HG03066 (cell line): ENCODE data around the gene VWC2.

ENCODE experiments used
- ATAC-seq: cut with Tn5 transposase; IDR thresholded peaks from one replicate; pipeline ENCODE4 v1.9.1; 2021; ENCODE audit warnings: low read depth; ENCODE audit not compliant: unreplicated experiment

The VWC2 gene

GRCh38 chr7:49773218-49773935 is at the start of gene VWC2:
Gene VWC2 (plus strand): TSS chr7:49773638. CDS start chr7:49775436, 1,798 bp downstream.
- ATAC-seq: no peak

- no peak for ATAC-seq
These were observed 49.4 kb upstream of the VWC2 start for GRCh38 chr7:49724071-49724470.

- ATAC-seq: no peak
These were observed 41.6 kb upstream of the VWC2 start for GRCh38 chr7:49731836-49732235.

- no peak for ATAC-seq
These were observed 10.8 kb upstream of the VWC2 start for GRCh38 chr7:49762666-49763065.

- ATAC-seq: no peak
These were observed 9.6 kb upstream of the VWC2 start for GRCh38 chr7:49763791-49764190.

GRCh38 chr7:49766966-49767365 is 6.5 kb upstream of the VWC2 start:
- peak; percentile 79 for ATAC-seq

- ATAC-seq: no peak
These were observed 5.7 kb upstream of the VWC2 start for GRCh38 chr7:49767719-49768118.

- no peak for ATAC-seq
These were observed 5.2 kb upstream of the VWC2 start for GRCh38 chr7:49768254-49768653.

- no peak for ATAC-seq
These were observed 4.6 kb upstream of the VWC2 start for GRCh38 chr7:49768835-49769234.

- no peak for ATAC-seq
These were observed 4.1 kb upstream of the VWC2 start for GRCh38 chr7:49769285-49769857.

GRCh38 chr7:49770838-49771237 is 2.6 kb upstream of the VWC2 start:
- ATAC-seq: no peak

GRCh38 chr7:49771427-49772176 is 1.8 kb upstream of the VWC2 start:
- peak; percentile 29 for ATAC-seq

- ATAC-seq: no peak
These were observed 571 bp upstream of the VWC2 start for GRCh38 chr7:49772916-49773217.

- no peak for ATAC-seq
These were observed 559 bp downstream of the VWC2 start for GRCh38 chr7:49773936-49774458.

- no peak for ATAC-seq
These were observed 1.1 kb downstream of the VWC2 start for GRCh38 chr7:49774459-49775064.

- ATAC-seq: no peak
These were observed 1.9 kb downstream of the VWC2 start for GRCh38 chr7:49775065-49775948.

GRCh38 chr7:49775949-49776443 is 2.6 kb downstream of the VWC2 start:
- ATAC-seq: no peak

- ATAC-seq: no peak
These were observed 3.6 kb downstream of the VWC2 start for GRCh38 chr7:49776994-49777393.

- ATAC-seq: no peak
These were observed 5.4 kb downstream of the VWC2 start for GRCh38 chr7:49778731-49779270.

- no peak for ATAC-seq
These were observed 7.5 kb downstream of the VWC2 start for GRCh38 chr7:49780953-49781352.
